GM23248 (cell line): ENCODE measurements around the gene ERC2.

Experiments
- EZH2 ChIP-seq: fragments of 200-600 bp; sonication (generic); IDR thresholded peaks from 2 replicates; pipeline ENCODE4 v1.6.1; 2018; ENCODE audit warnings: antibody characterized with exemption, mild to moderate bottlenecking; ENCODE audit not compliant: insufficient read depth, poor library complexity, severe bottlenecking
- EZH2phosphoT487 ChIP-seq: fragments of 200-600 bp; sonication (generic); IDR thresholded peaks from 2 replicates; pipeline ENCODE4 v1.6.1; 2018; ENCODE audit warnings: antibody characterized with exemption, moderate library complexity, mild to moderate bottlenecking, low read depth; ENCODE audit not compliant: insufficient read depth

DNA sequence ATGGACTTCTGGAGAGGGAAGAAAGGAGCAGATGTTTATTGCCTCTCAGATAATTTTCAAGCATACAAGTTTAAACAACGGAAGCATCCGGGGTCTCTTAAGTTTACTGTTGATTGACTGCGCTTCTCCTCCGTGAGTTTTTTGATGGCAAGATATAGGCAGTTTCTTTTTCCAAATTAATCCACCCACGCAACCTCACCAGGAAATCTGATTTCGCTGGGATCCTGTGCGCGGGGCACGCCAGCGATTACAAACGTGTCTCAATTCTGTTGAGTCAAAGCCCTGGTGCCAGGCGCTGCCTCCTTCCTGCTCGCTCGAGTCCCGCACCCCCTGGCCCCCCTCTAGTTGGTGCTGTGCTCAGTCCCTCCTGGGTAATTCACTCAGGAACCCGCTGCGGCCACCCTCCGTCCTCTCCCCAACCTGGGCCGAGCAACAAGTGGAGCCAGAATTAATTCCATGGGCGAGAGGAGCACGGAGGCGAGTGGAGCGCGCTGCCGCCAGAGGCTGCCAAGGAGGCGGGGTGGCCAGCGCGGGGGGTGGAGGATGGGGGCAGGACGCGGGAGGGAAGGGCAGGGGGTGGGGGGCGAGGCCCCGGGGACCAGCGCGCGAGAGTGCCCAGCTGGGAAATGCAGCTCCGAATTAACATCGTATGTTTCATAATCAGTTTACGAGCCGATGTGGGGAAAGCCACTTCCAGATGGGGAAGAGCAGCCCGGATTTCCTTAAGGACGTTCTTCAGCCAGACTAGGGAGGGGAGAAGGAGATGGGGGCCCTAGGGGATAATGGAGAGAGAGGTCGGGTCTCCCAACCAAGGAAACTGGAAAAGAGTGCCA, 987.1 kb downstream of the ERC2 start:
- TF ChIP-seq EZH2 (no peak), EZH2phosphoT487 (no peak)
